Endothelial cell of umbilical vein (primary cell): ENCODE measurements around the gene NEK4.

Experiments
- CTCF ChIP-seq, 2 donors: IDR thresholded peaks; 1 replicate in 1 of 2; 2 replicates in 1 of 2; pipeline ENCODE4 v1.5.1; 2011; ENCODE audit warnings: low read length in 2 of 2, mild to moderate bottlenecking in 2 of 2, moderate library complexity in 2 of 2, control low read depth in 1 of 2, inconsistent platforms in 1 of 2, low read depth in 1 of 2; ENCODE audit not compliant: insufficient read depth in 1 of 2; ENCODE audit errors: extremely low read depth in 1 of 2
- MYC ChIP-seq: IDR thresholded peaks from one replicate; pipeline ENCODE4 v1.6.1; 2011; ENCODE audit warnings: mild to moderate bottlenecking, low read depth, low read length

- TF ChIP-seq CTCF (IDR thresholded peaks at IDR 0.05; ENCODE audit: extremely low read depth in 1 of 2, insufficient read depth in 1 of 2, low read depth in 1 of 2, low read length in 2 of 2) (no peak), MYC (no peak)
Observed at GRCh38 chr3:52796411-52796810, 25.7 kb upstream of the NEK4 start.
